ENCODE results near the gene STX2. TPM values are rescaled to one million over a fixed set of nuclear protein-coding genes. Genes with fewer than 3 reads are reported as not detected.

The STX2 gene
- total and polyA plus RNA-seq, 2 experiments from 2014 or later, result 12.4 to 23.1 TPM

DNA sequence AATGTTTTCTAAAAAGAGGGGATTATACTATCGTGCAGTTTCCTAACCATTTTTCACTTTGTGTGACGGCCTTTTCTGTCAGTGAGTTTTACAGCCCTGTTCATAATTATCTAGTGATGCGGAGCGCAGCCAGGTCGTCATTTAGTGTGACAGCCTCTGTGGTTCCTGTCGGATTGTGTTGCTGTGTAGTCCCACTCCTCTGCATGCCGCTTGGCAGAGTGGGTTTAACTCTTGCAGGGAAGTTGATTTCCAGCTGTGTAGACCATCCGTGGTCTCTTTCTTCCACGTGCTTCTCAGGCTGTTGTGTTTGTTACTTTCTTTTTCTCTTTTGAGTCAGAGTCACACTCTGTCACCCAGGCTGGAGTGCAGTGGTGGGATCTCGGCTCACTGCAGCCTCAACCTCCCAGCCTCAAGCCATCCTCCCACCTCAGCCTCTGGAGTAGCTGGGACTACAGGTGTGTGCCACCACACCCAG, 41.4 kb upstream of the STX2 start:
- DNase-seq (ENCODE audit: low spot score), result no peak
- H3K79me2 ChIP-seq, result no peaks in the 10 kb centered on the region
- no peak overlapping the region for H3K4me2 ChIP-seq
- no peaks in the 10 kb centered on the region for H3K9me3 ChIP-seq (ENCODE audit: low read depth)
- H2AFZ ChIP-seq, result no peak overlapping the region
- peaks cover 4% of the 10 kb centered on the region for H3K4me1 ChIP-seq (ENCODE audit: insufficient read depth)
- no peaks in the 10 kb centered on the region for H3K27me3 ChIP-seq
- TF ChIP-seq, protein P1, sequence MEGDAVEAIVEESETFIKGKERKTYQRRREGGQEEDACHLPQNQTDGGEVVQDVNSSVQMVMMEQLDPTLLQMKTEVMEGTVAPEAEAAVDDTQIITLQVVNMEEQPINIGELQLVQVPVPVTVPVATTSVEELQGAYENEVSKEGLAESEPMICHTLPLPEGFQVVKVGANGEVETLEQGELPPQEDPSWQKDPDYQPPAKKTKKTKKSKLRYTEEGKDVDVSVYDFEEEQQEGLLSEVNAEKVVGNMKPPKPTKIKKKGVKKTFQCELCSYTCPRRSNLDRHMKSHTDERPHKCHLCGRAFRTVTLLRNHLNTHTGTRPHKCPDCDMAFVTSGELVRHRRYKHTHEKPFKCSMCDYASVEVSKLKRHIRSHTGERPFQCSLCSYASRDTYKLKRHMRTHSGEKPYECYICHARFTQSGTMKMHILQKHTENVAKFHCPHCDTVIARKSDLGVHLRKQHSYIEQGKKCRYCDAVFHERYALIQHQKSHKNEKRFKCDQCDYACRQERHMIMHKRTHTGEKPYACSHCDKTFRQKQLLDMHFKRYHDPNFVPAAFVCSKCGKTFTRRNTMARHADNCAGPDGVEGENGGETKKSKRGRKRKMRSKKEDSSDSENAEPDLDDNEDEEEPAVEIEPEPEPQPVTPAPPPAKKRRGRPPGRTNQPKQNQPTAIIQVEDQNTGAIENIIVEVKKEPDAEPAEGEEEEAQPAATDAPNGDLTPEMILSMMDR (IDR thresholded peaks at IDR 0.05; ENCODE audit: poor library complexity), result no peak
- no peak for TF ChIP-seq EZH2phosphoT487 (IDR thresholded peaks at IDR 0.05; ENCODE audit: low read depth, severe bottlenecking, unreplicated experiment)
- no peak overlapping the region for H3K27ac ChIP-seq
- H3K36me3 ChIP-seq (replicated peaks; ENCODE audit: insufficient read depth, low read depth), result no peaks in the 10 kb centered on the region
- 42% methylated on average over 10 of the region's 10 CpGs for WGBS (ENCODE audit: low lambda C conversion rate, missing lambda C conversion rate)
- H3K4me3 ChIP-seq, result no peak overlapping the region
- H4K20me1 ChIP-seq (ENCODE audit: insufficient read depth, poor library complexity, severe bottlenecking), result peaks cover 4% of the 10 kb centered on the region
- no peaks in the 10 kb centered on the region for H3K9me2 ChIP-seq (replicated peaks; ENCODE audit: insufficient read depth)

DNA sequence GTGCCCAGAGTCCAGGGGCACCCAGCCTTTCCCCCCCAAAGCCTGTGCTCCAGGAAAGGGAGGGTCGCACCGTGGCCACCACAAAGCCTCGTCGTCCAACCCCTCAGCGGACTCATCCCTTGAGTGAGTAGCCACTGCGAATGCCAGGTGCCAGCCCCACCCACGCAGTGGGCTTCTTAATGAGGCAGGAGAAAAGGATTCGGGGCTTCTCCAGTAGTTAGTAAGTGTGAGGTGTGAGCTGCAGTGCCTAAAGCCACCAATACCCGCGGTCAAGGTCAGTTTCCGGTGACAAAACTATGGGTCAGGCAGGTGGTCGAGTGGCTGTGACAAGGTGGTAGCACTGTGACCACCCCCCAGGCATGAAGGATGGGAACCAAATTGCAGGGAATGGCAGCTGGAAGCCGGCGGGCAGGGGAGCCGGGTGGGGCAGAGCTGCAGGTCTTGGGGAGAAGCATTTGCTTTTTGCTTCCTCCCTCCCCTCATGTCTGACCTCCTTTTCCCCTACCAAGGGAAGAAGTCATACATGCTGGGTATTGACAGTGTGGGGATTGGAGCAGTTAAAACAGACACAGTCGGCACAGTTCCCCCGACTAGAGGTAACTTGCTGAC, 40.8 kb upstream of the STX2 start:
- no peak for DNase-seq (ENCODE audit: low spot score)
- no peaks in the 10 kb centered on the region for H3K9me2 ChIP-seq (replicated peaks; ENCODE audit: insufficient read depth)
- H3K79me2 ChIP-seq, result peaks cover 4% of the 10 kb centered on the region
- no peak overlapping the region for H3K4me3 ChIP-seq
- H3K27me3 ChIP-seq, result no peaks in the 10 kb centered on the region
- peaks cover 4% of the 10 kb centered on the region for H3K4me1 ChIP-seq (ENCODE audit: insufficient read depth)
- peaks cover 3% of the 10 kb centered on the region for H3K36me3 ChIP-seq (replicated peaks; ENCODE audit: insufficient read depth, low read depth)
- TF ChIP-seq, protein P1 (IDR thresholded peaks at IDR 0.05; ENCODE audit: poor library complexity), result no peak
- TF ChIP-seq EZH2phosphoT487 (IDR thresholded peaks at IDR 0.05; ENCODE audit: low read depth, severe bottlenecking, unreplicated experiment), result no peak
- no peak for TF ChIP-seq EZH2 (IDR thresholded peaks at IDR 0.05; ENCODE audit: borderline replicate concordance)
- H3K27ac ChIP-seq, result no peak overlapping the region
- no peak overlapping the region for H3K4me2 ChIP-seq
- H4K20me1 ChIP-seq (ENCODE audit: insufficient read depth, poor library complexity, severe bottlenecking), result peaks cover 9% of the 10 kb centered on the region
- WGBS (ENCODE audit: low lambda C conversion rate, missing lambda C conversion rate), result 81% methylated on average over 17 of the region's 17 CpGs
- H3K9me3 ChIP-seq (ENCODE audit: low read depth), result no peaks in the 10 kb centered on the region
- no peak overlapping the region for H2AFZ ChIP-seq

DNA sequence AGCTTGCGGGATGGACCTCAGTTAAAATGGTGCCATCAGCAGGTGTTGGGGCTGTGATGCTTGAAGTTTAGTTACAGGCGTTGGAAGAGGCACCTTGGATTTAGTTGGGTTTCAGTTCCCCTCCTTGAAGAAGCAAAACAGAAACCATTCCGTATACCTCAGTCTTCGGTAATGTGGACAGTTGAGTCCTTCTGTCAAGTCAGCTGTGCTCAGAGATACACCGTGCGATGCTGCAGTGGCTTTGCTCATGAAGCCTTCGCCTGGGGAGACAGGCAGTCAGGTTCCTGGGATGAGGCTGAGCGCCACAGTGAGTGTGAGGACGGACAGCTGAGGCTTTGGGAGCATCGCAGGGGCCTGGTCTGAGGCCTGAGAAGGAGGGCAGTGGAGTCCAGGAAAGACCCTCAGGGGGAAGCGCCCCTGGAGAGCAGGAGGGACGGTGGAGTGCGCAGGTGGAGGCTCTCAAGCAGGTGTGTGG, 40.2 kb upstream of the STX2 start:
- Histone ChIP-seq H4K20me1 (ENCODE audit: insufficient read depth, poor library complexity, severe bottlenecking) (peaks cover 14% of the 10 kb centered on the region), H3K27ac (no peak overlapping the region), H3K4me1 (ENCODE audit: insufficient read depth) (peaks cover 4% of the 10 kb centered on the region), H2AFZ (no peak overlapping the region), H3K4me2 (no peak overlapping the region), H3K4me3 (no peak overlapping the region), H3K79me2 (peaks cover 10% of the 10 kb centered on the region), H3K9me2 (replicated peaks; ENCODE audit: insufficient read depth) (no peaks in the 10 kb centered on the region), H3K27me3 (no peaks in the 10 kb centered on the region), H3K36me3 (replicated peaks; ENCODE audit: insufficient read depth, low read depth) (peaks cover 5% of the 10 kb centered on the region), H3K9me3 (ENCODE audit: low read depth) (no peaks in the 10 kb centered on the region)
- DNase-seq (ENCODE audit: low spot score), result no peak
- WGBS (ENCODE audit: low lambda C conversion rate, missing lambda C conversion rate), result 87% methylated on average over 13 of the region's 13 CpGs
- TF ChIP-seq EZH2 (IDR thresholded peaks at IDR 0.05; ENCODE audit: borderline replicate concordance) (no peak), EZH2phosphoT487 (IDR thresholded peaks at IDR 0.05; ENCODE audit: low read depth, severe bottlenecking, unreplicated experiment) (no peak)
- TF ChIP-seq, protein P1 (IDR thresholded peaks at IDR 0.05; ENCODE audit: poor library complexity), result no peak

Data from hepatocyte (in vitro differentiated cells).